Progenitor cell of endocrine pancreas (in vitro differentiated cells): ENCODE measurements around the gene BICC1. TPM values are rescaled to one million over a fixed set of nuclear protein-coding genes. Genes with fewer than 3 reads are reported as not detected.

Source experiments
- DNase-seq: peaks from one replicate; pipeline ENCODE4 v3.0.0; 2021; ENCODE audit warnings: low spot score; ENCODE audit not compliant: unreplicated experiment
- H3K27ac Mint-ChIP-seq: 2 replicates; pipeline ENCODE4 v1.8.0; 2021; ENCODE audit warnings: mild to moderate bottlenecking, moderate library complexity, mixed read lengths
- H3K27me3 Mint-ChIP-seq: 2 replicates; pipeline ENCODE4 v1.8.0; 2021; ENCODE audit warnings: mixed read lengths
- H3K36me3 Mint-ChIP-seq: 2 replicates; pipeline ENCODE4 v1.8.0; 2022; ENCODE audit warnings: mixed read lengths; ENCODE audit not compliant: insufficient read depth
- H3K4me1 Mint-ChIP-seq: 2 replicates; pipeline ENCODE4 v1.8.0; 2021; ENCODE audit warnings: low read depth, mixed read lengths
- H3K4me3 Mint-ChIP-seq: 2 replicates; pipeline ENCODE4 v1.8.0; 2021; ENCODE audit warnings: low read depth, mild to moderate bottlenecking, moderate library complexity, mixed read lengths
- H3K9me3 Mint-ChIP-seq: 2 replicates; pipeline ENCODE4 v1.8.0; 2021; ENCODE audit warnings: low read depth, mixed read lengths
- CTCF ChIP-seq: fragments of 200-600 bp; sonication (generic); IDR thresholded peaks from one replicate; pipeline ENCODE4 v1.5.0; 2021; ENCODE audit warnings: antibody characterized with exemption, mild to moderate bottlenecking; ENCODE audit not compliant: unreplicated experiment
- total RNA-seq: library from RNA; stranded (reverse); gene quantifications from 2 replicates; pipeline ENCODE4 v1.2.1, GENCODE V29; 2021

Gene BICC1
- total RNA-seq, 1 donor from 2014 or later, result 4.9 TPM

- Mint-ChIP-seq H3K9me3 (peaks cover 4% of the 10 kb centered on the region), H3K27ac (no peak overlapping the region), H3K36me3 (no peaks in the 10 kb centered on the region), H3K27me3 (no peaks in the 10 kb centered on the region), H3K4me3 (no peak overlapping the region), H3K4me1 (no peaks in the 10 kb centered on the region)
- DNase-seq, result no peak
- no peak for TF ChIP-seq CTCF
These were observed 213.2 kb downstream of the BICC1 start for GRCh38 chr10:58725901-58726300.

GRCh38 chr10:58727633-58728032 lies 215.0 kb downstream of the BICC1 start:
- H3K9me3 Mint-ChIP-seq, result peaks cover 8% of the 10 kb centered on the region
- TF ChIP-seq CTCF, result no peak
- H3K27me3 Mint-ChIP-seq, result no peaks in the 10 kb centered on the region
- DNase-seq, result no peak
- H3K4me3 Mint-ChIP-seq, result no peak overlapping the region
- H3K4me1 Mint-ChIP-seq, result no peaks in the 10 kb centered on the region
- H3K36me3 Mint-ChIP-seq, result no peaks in the 10 kb centered on the region
- no peak overlapping the region for H3K27ac Mint-ChIP-seq

GRCh38 chr10:58731276-58731675 lies 218.6 kb downstream of the BICC1 start:
- no peak for TF ChIP-seq CTCF
- Mint-ChIP-seq H3K27me3 (no peaks in the 10 kb centered on the region), H3K36me3 (no peaks in the 10 kb centered on the region), H3K4me1 (no peaks in the 10 kb centered on the region), H3K27ac (no peak overlapping the region), H3K9me3 (peaks cover 8% of the 10 kb centered on the region), H3K4me3 (no peak overlapping the region)
- DNase-seq, result no peak

GRCh38 chr10:58733436-58733835 lies 220.8 kb downstream of the BICC1 start:
- Mint-ChIP-seq H3K9me3 (peaks cover 8% of the 10 kb centered on the region), H3K27ac (no peak overlapping the region), H3K27me3 (no peaks in the 10 kb centered on the region), H3K36me3 (no peaks in the 10 kb centered on the region), H3K4me1 (no peaks in the 10 kb centered on the region), H3K4me3 (no peak overlapping the region)
- TF ChIP-seq CTCF, result no peak
- DNase-seq, result no peak

GRCh38 chr10:58734116-58734515 lies 221.4 kb downstream of the BICC1 start:
- H3K4me3 Mint-ChIP-seq, result no peak overlapping the region
- no peak for TF ChIP-seq CTCF
- H3K4me1 Mint-ChIP-seq, result no peaks in the 10 kb centered on the region
- peaks cover 8% of the 10 kb centered on the region for H3K9me3 Mint-ChIP-seq
- H3K27me3 Mint-ChIP-seq, result no peaks in the 10 kb centered on the region
- DNase-seq, result no peak
- H3K27ac Mint-ChIP-seq, result no peak overlapping the region
- no peaks in the 10 kb centered on the region for H3K36me3 Mint-ChIP-seq
